Measurements from ENCODE around the gene ABLIM2.

Gene ABLIM2

DNA sequence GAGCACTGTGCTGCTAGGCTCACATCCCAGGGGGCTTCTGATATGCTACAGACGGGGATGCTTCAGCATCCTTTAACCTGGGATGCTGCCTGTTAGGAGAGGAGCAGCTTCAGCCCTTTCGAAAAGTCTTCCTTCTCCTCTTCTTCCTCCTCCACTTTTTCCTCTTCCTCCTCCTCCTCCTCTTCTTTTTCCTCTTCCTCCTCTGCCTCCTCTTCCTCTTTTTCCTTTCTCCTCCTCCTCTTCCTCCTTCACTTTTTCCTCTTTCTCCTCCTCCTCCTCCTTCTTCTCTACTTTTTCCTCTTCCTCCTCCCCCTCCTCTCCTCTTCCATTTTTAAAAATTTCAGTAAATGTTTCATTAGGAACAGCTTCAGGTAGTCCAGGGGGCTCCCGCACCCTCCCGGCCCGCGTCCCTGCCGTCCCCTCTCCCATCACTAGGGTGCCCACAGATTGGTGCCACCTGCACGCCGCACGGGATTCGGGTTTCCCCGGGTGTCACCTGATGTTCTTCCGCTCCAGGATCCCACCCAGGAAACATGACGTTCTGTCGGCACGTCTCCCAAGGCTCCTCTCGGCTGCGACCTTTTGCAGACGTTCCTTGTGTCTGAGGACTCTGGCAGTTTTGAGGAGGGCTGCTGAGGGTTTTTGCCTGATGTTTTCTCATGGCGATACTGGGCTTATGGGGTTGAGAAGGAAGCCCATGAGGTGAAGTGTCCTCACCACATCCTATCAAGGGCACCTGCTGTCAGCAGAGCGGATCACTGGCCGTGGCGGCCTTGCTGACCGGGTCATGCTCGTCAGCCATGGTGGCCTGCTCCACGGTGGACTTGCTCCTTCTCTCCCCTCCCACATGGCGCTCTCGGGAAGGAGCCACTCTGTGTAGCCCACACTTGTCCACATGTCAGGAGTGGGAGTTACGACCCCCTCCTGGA lies 135.6 kb downstream of the ABLIM2 start:
- Histone ChIP-seq H3K9me3 (ENCODE audit: control insufficient read depth, insufficient read depth, low read length) (no peaks in the 10 kb centered on the region), H3K4me1 (ENCODE audit: insufficient read depth, low read length) (no peaks in the 10 kb centered on the region), H3K36me3 (ENCODE audit: insufficient read depth, low read length) (no peaks in the 10 kb centered on the region), H3K9ac (ENCODE audit: low read depth, low read length) (no peak overlapping the region)

DNA sequence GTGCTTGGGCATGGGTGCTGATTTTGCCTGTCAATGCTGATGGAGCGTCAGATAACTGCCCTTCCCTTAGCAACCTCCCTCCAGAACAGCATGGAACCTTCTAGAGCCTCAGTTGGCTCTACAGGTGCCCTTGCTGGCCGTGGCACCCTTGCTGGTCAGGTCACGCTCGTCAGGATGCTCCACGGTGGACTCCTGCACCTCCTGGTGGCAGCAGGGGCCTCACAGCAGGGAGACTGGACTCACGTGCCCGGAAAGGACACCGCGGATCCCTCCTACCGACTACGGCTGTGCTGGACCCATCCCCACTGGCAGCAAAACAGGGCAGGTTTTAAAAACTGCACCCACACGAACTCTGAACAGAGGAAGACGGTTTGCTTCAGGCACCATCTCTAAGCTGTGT lies 136.8 kb downstream of the ABLIM2 start:
- Histone ChIP-seq H3K36me3 (ENCODE audit: insufficient read depth, low read length) (no peaks in the 10 kb centered on the region), H3K9ac (ENCODE audit: low read depth, low read length) (no peak overlapping the region), H3K9me3 (ENCODE audit: control insufficient read depth, insufficient read depth, low read length) (no peaks in the 10 kb centered on the region), H3K4me1 (ENCODE audit: insufficient read depth, low read length) (no peaks in the 10 kb centered on the region)

DNA sequence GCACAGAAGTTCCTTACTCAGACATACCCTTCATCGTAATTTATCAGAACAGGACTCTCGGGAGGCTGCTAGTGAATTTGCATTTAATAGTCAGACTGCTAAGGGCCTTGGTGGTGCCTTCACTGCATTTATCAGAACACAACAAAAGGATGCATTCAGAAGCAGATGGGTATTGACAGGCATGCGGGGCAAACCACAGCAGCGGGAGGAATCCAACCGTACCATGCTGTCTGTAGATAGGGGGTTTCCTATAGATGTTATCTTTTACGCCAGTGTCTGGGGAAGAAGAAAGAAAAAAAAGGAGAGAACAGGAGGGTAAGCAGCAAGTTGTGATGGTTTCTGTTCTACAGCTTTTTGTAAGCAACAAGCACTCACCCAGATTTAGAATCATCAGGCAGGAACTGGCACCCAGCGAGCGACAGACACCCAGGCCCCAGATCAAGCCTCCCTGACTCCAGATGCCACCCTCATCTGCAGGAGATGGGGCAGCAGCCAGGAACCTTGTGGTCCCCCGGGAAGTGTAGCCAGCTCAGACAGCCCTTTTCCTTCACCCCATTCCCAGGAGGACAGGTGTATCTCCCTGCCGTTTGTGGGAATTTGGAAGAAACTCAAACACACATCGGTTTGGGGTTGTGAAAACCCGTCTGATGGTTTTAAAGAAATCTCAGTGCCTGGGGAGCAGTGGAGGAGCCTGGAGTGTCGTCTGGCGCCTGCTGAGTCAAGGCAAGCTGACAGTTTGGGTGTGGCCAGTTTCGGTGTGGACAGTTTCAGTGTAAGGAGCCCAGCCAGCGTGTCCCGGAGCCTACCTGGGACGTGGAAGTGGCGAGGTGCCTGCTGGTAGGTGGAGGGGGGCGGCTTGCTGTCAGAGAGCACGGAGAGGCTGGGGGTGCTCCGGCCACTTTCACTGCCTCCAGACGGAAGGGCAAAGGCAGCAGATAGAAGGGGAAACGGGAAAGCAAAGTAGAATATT lies 138.9 kb downstream of the ABLIM2 start:
- H3K36me3 ChIP-seq (ENCODE audit: insufficient read depth, low read length) = no peaks in the 10 kb centered on the region
- no peaks in the 10 kb centered on the region for H3K4me1 ChIP-seq (ENCODE audit: insufficient read depth, low read length)
- H3K9ac ChIP-seq (ENCODE audit: low read depth, low read length) = no peak overlapping the region
- H3K9me3 ChIP-seq (ENCODE audit: control insufficient read depth, insufficient read depth, low read length) = no peaks in the 10 kb centered on the region

DNA sequence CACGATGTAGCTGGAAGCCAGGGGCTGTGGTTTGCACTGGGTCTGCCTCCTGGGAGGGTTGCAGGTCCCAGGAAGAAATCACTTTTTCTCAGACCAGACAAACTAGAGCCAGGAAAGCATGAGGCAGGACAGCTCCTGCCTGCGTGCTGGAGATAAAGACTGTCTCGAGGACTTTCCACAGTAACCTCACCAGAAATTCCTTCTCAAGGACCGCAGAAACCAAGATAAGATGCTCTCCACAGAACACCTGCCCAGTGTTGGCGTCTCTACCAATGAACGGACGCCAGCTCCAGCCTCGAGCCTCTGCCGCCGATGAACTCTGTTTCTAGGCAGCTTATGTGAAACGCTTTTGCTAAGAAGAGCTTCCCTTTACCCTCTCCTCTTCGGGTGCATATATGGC lies 142.1 kb downstream of the ABLIM2 start:
- no peaks in the 10 kb centered on the region for H3K36me3 ChIP-seq (ENCODE audit: insufficient read depth, low read length)
- H3K4me1 ChIP-seq (ENCODE audit: insufficient read depth, low read length) = no peaks in the 10 kb centered on the region
- no peak overlapping the region for H3K9ac ChIP-seq (ENCODE audit: low read depth, low read length)
- no peaks in the 10 kb centered on the region for H3K9me3 ChIP-seq (ENCODE audit: control insufficient read depth, insufficient read depth, low read length)

DNA sequence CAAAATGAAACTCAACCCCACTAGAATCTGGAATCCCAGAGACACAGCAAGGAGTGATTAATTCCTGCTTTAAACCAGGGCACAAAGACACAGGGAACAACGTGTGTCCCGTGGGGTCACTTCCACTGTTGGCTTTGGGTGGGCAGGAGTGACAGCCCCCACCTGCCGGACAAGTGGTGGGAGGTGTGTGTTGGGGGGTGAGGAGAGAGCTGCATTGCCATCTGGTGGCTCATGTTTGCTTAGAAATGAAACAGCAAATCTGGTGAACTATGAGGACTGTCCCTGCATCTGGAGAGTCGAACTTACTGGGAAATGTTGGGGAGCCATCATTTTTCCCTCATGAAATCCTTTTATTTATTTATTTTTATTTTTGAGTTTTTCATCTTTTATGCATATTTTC lies 143.1 kb downstream of the ABLIM2 start:
- H3K9me3 ChIP-seq (ENCODE audit: control insufficient read depth, insufficient read depth, low read length) = no peaks in the 10 kb centered on the region
- no peaks in the 10 kb centered on the region for H3K36me3 ChIP-seq (ENCODE audit: insufficient read depth, low read length)
- H3K9ac ChIP-seq (ENCODE audit: low read depth, low read length) = no peak overlapping the region
- no peaks in the 10 kb centered on the region for H3K4me1 ChIP-seq (ENCODE audit: insufficient read depth, low read length)

DNA sequence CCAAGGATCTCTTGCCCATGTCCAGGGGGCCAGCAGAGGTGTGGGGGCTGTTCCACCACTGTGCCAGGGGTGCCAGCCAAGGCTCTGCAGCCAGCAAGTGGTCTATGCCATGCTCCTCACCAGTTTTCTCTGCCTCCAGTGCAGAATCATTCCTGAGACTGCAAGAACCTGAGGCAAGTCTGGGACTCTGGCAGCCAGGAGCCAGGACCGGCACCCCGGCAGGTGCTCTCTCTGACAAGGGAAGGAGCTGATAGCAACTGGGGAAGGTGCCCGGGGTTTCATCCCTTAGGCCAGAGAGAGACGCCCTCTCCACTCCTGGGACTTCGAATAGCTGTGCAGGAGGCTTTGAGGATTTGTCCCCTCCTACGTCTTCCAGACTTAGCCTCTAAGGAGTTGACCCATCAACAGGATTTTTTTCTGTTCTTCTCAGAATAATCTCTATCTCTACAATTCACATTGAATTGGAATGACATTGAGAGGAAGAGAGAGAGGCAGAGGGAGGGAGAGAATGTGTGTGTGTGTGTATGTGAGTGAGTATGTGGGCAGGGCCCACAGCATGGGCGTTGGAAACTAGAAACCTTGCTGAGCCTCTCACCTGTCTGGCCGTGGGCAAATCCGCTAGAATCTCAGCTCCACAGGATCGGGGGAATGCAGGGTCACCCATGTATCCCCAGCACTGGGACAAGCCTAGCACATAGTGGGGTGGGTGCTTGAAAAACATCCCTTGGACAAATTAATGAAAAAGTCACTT lies 144.5 kb downstream of the ABLIM2 start:
- Histone ChIP-seq H3K9me3 (ENCODE audit: control insufficient read depth, insufficient read depth, low read length) (no peaks in the 10 kb centered on the region), H3K4me1 (ENCODE audit: insufficient read depth, low read length) (no peaks in the 10 kb centered on the region), H3K9ac (ENCODE audit: low read depth, low read length) (no peak overlapping the region), H3K36me3 (ENCODE audit: insufficient read depth, low read length) (no peaks in the 10 kb centered on the region)

DNA sequence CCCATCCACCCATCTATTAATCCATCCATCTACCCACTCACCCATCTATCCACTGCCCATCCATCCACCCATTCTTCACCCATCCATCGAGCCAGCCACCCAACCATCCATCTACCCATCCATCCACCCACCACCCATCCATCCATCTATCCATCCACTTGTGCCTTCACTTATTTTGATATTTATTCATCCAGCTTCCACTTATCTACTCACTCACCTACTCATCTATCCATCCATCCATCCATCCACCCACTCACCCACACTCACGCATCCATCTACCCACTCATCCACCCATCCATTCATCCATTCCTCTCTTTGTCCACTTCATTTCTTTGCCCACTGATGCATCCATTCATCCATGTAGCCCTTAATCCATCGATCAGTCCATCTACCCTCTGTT lies 146.1 kb downstream of the ABLIM2 start:
- Histone ChIP-seq H3K4me1 (ENCODE audit: insufficient read depth, low read length) (no peaks in the 10 kb centered on the region), H3K9me3 (ENCODE audit: control insufficient read depth, insufficient read depth, low read length) (no peaks in the 10 kb centered on the region), H3K36me3 (ENCODE audit: insufficient read depth, low read length) (no peaks in the 10 kb centered on the region), H3K9ac (ENCODE audit: low read depth, low read length) (no peak overlapping the region)

DNA sequence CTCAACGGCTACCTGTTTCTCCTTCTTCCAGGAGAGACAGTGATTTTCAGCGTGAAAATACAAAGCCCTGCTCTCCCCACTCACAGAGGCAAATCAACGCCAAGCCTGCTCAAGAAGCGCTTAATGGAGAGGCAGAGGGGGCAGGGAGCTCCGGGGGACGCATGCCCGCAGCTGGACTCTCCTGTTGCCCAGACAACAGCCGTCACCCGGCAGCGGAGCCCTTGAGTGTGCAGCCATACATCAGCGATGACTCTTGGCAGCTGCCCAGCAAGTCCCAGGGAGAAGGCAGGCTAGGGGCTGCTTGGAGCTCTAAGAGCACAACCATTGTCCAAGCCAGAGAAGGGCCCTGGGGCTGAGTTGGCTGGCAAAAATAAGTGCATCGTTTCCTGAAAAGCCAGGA lies 148.0 kb downstream of the ABLIM2 start:
- H3K36me3 ChIP-seq (ENCODE audit: insufficient read depth, low read length) = no peaks in the 10 kb centered on the region
- no peaks in the 10 kb centered on the region for H3K9me3 ChIP-seq (ENCODE audit: control insufficient read depth, insufficient read depth, low read length)
- no peaks in the 10 kb centered on the region for H3K4me1 ChIP-seq (ENCODE audit: insufficient read depth, low read length)
- H3K9ac ChIP-seq (ENCODE audit: low read depth, low read length) = no peak overlapping the region

DNA sequence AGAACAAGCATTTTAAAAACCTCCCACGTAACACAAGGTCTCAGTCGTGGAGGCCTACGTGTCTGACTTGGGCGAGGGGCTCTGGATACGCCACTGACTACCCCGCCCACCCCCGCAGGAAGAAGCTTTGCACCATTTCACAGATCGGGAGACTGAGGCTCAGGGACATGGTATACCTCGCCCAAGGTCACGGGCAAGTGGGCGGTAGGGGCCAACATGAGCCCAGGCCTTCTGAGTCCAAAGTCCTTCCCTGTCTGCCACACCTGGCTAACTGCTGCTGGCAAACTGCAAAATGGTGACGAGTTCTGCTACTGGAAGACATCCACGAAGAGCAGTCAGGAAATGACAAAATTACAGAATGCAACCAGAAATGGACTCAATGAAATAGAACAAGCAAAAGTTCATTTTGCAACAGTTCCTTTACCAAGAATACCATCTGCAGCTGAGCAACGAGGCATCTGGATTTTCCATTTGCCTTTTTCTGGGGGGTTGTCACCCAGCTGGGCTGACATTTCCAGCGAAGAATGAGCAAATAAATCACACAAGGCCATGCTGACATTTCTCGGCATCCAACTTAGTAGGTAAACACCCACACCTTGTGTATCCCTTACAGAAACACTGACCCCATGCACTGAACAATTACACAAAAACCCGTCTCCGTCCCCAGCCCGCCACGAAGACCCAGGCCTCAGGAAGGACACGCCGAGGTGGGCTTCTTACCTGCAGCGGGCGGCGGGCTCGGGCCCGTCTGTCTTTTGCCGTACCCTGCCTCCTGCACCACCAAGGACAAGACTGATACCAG lies 148.7 kb downstream of the ABLIM2 start:
- Histone ChIP-seq H3K9me3 (ENCODE audit: control insufficient read depth, insufficient read depth, low read length) (no peaks in the 10 kb centered on the region), H3K36me3 (ENCODE audit: insufficient read depth, low read length) (no peaks in the 10 kb centered on the region)

DNA sequence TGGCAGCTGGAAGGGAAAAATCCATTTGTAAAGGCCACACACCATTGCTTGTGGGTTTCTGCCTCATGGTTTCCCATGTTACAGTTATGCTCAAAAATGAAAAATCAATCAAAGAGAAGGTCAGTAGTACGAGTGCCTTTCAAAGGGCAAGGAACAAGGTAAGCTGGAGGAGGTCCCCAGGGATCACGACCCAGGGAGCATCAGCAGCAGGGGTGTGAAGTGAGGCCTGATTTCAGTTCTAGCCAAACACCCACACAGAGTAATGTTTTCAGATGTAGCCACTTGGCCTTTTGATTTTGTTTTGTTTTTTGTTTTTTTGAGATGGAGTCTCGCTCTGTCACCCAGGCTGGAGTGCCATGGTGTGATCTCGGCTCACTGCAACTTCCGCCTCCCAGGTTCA lies 149.5 kb downstream of the ABLIM2 start:
- no peak overlapping the region for H3K9ac ChIP-seq (ENCODE audit: low read depth, low read length)
- no peaks in the 10 kb centered on the region for H3K9me3 ChIP-seq (ENCODE audit: control insufficient read depth, insufficient read depth, low read length)
- no peaks in the 10 kb centered on the region for H3K36me3 ChIP-seq (ENCODE audit: insufficient read depth, low read length)
- H3K4me1 ChIP-seq (ENCODE audit: insufficient read depth, low read length) = no peaks in the 10 kb centered on the region

More for the DNA sequence above, 148.7 kb downstream of the ABLIM2 start:
- no peaks in the 10 kb centered on the region for H3K4me1 ChIP-seq (ENCODE audit: insufficient read depth, low read length)
- no peak overlapping the region for H3K9ac ChIP-seq (ENCODE audit: low read depth, low read length)

DNA sequence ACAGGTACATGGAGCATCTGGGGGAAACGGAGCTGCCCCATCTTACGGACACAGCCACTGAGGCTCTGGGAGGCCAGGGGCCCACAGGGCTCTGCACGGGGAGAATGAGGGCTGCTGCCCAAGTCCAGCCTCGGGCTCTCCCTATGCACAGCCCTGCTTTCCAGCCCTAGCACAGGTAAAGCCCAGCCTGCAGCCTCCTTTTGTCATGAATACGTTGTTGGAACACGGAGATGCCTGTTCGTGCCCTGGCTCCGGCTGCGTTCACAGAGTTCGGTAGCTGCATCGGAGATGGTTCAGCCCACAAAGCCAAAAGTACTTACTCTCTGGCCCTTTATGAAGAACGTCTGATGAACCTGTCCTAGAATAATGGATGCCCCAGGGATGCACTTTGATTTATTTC lies 150.2 kb downstream of the ABLIM2 start:
- Histone ChIP-seq H3K9ac (ENCODE audit: low read depth, low read length) (no peak overlapping the region), H3K9me3 (ENCODE audit: control insufficient read depth, insufficient read depth, low read length) (no peaks in the 10 kb centered on the region), H3K4me1 (ENCODE audit: insufficient read depth, low read length) (no peaks in the 10 kb centered on the region), H3K36me3 (ENCODE audit: insufficient read depth, low read length) (no peaks in the 10 kb centered on the region)

DNA sequence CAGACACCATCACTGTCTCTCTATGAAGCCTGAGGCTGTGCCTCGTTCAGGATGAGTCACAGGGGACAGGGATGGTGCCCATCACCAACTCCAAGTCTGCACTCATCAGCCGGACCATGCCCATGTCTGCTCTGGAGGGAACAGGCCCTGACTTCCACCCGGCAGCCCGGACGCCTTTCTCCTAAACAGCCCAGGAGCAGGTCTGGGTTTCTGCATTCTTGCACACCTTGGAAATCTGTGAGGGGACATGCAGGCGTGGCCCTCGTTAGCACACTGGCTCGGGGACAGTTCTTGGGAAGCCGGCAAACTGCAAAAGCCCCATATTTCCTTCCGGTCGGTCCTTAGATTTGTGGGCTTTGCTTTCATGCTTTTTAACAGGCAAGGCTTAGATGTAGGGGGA lies 151.0 kb downstream of the ABLIM2 start:
- Histone ChIP-seq H3K36me3 (ENCODE audit: insufficient read depth, low read length) (no peaks in the 10 kb centered on the region), H3K4me1 (ENCODE audit: insufficient read depth, low read length) (no peaks in the 10 kb centered on the region), H3K9ac (ENCODE audit: low read depth, low read length) (no peak overlapping the region), H3K9me3 (ENCODE audit: control insufficient read depth, insufficient read depth, low read length) (no peaks in the 10 kb centered on the region)

DNA sequence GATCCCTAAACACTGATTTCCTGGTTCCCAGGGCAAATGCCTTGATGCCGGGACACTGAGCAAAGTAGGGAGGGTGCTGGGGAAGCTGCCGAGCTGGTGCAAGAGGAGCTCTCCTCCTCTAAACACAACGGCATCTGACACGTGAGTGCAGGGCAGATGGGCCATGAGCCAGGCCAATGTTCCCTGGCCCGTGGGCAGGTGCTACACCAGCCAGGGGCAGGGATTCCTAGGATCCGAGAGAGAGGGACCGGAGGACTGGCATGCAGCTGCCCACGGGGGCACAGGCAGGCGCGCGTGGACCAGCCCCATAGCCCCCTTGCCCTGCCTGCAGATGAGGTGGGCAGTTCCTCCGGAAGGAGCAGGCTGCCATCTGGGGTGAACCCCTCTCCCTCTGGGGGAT lies 152.1 kb downstream of the ABLIM2 start:
- no peaks in the 10 kb centered on the region for H3K4me1 ChIP-seq (ENCODE audit: insufficient read depth, low read length)
- no peaks in the 10 kb centered on the region for H3K9me3 ChIP-seq (ENCODE audit: control insufficient read depth, insufficient read depth, low read length)
- no peaks in the 10 kb centered on the region for H3K36me3 ChIP-seq (ENCODE audit: insufficient read depth, low read length)
- no peak overlapping the region for H3K9ac ChIP-seq (ENCODE audit: low read depth, low read length)

Measured in ES-I3 (cell line).